Upper lobe of left lung (tissue), 4 donors: ENCODE data around the gene PACS1.

ENCODE experiments used
- EP300 ChIP-seq, 4 donors: sonication (generic); formaldehyde crosslinking; IDR thresholded peaks; one replicate each; pipeline ENCODE4 v1.5.1; 2017; ENCODE audit warnings: antibody characterized with exemption in 4 of 4, control low read depth in 2 of 4
- POLR2A ChIP-seq, 4 donors: fragments of 450-650 bp; IDR thresholded peaks; one replicate each; pipeline ENCODE4 v1.5.1; 2016 to 2017; ENCODE audit warnings: antibody characterized with exemption in 4 of 4, mild to moderate bottlenecking in 2 of 4
- POLR2AphosphoS5 ChIP-seq, 2 donors: sonication (generic); formaldehyde crosslinking; IDR thresholded peaks; one replicate each; pipeline ENCODE4 v1.5.1; 2017; ENCODE audit warnings: antibody characterized with exemption in 2 of 2
- TF ChIP-seq, protein P1 (sequence below), 6 experiments: fragments of 450-650 bp in 4 of 6; fragments of 200-600 bp in 2 of 6; sonication (generic) in 2 of 6; IDR thresholded peaks; one replicate each; pipeline ENCODE4 v1.5.1; 2016 to 2019; ENCODE audit warnings: antibody characterized with exemption in 6 of 6

DNA sequence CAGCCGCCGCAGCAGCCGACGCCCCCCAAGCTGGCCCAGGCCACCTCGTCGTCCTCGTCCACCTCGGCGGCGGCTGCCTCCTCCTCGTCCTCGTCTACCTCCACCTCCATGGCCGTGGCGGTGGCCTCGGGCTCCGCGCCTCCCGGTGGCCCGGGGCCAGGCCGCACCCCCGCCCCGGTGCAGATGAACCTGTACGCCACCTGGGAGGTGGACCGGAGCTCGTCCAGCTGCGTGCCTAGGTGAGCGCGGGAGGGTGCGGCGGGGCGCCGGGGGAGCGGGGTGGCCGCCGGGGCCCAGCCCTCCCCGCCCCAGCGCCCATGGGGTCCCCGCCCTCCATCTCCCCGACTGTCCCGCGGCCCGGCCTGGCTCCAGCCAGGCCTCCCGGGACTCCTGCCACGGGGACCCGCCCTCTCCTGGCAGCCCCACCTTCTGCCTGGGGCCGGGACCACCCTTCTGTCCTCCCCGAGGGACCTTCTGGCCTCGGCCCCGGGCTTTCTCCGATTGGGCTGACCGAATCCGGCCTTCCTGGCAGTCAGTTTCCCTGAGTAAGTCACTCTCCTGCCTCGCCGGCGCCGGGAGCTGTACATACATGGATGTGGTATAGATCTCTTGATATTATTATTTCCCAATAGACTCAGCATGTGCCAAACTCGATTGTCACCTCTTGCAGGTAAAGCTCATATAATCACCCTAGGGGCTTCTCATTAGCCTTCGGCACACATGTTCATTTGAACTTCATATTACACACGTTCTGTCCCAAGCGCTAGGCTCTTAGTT is 720 bp downstream of the PACS1 start:
- TF ChIP-seq, protein P1, sequence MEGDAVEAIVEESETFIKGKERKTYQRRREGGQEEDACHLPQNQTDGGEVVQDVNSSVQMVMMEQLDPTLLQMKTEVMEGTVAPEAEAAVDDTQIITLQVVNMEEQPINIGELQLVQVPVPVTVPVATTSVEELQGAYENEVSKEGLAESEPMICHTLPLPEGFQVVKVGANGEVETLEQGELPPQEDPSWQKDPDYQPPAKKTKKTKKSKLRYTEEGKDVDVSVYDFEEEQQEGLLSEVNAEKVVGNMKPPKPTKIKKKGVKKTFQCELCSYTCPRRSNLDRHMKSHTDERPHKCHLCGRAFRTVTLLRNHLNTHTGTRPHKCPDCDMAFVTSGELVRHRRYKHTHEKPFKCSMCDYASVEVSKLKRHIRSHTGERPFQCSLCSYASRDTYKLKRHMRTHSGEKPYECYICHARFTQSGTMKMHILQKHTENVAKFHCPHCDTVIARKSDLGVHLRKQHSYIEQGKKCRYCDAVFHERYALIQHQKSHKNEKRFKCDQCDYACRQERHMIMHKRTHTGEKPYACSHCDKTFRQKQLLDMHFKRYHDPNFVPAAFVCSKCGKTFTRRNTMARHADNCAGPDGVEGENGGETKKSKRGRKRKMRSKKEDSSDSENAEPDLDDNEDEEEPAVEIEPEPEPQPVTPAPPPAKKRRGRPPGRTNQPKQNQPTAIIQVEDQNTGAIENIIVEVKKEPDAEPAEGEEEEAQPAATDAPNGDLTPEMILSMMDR (IDR thresholded peaks at IDR 0.05), result no peak
- TF ChIP-seq POLR2A (IDR thresholded peaks at IDR 0.05) (no peak), EP300 (IDR thresholded peaks at IDR 0.05) (no peak), POLR2AphosphoS5 (IDR thresholded peaks at IDR 0.05) (no peak)
